HG03135 (cell line): ENCODE data around the gene DHDDS.
"Not testable (repeated sequence)": the region's sequence is repeated elsewhere in the genome, so short reads cannot be mapped to it uniquely, and the experiment has no call there.

ENCODE experiments used
- ATAC-seq: cut with Tn5 transposase; IDR thresholded peaks from one replicate; pipeline ENCODE4 v1.9.1; 2021; ENCODE audit warnings: mild to moderate bottlenecking, moderate library complexity; ENCODE audit not compliant: unreplicated experiment

Gene DHDDS

GRCh38 chr1:26431979-26432695 is at the start of gene DHDDS:
Gene DHDDS (plus strand): TSS chr1:26432321. CDS start chr1:26432946, 625 bp downstream.
- peak; percentile 88 for ATAC-seq

- no peak for ATAC-seq
These were observed 48.0 kb upstream of the DHDDS start for GRCh38 chr1:26384076-26384475.

GRCh38 chr1:26385063-26385462 is 47.1 kb upstream of the DHDDS start:
- ATAC-seq: not testable (repeated sequence)

GRCh38 chr1:26387447-26387846 is 44.7 kb upstream of the DHDDS start:
- no peak for ATAC-seq

GRCh38 chr1:26388791-26389445 is 43.2 kb upstream of the DHDDS start:
- no peak for ATAC-seq

GRCh38 chr1:26389604-26390247 is 42.4 kb upstream of the DHDDS start:
- no peak for ATAC-seq

- ATAC-seq: no peak
These were observed 40.7 kb upstream of the DHDDS start for GRCh38 chr1:26391450-26391849.

- no peak for ATAC-seq
These were observed 36.4 kb upstream of the DHDDS start for GRCh38 chr1:26395754-26396153.

- no peak for ATAC-seq
These were observed 33.1 kb upstream of the DHDDS start for GRCh38 chr1:26399034-26399433.

- no peak for ATAC-seq
These were observed 30.2 kb upstream of the DHDDS start for GRCh38 chr1:26401891-26402290.

- ATAC-seq: no peak
These were observed 28.5 kb upstream of the DHDDS start for GRCh38 chr1:26403656-26404055.

GRCh38 chr1:26404641-26405040 is 27.5 kb upstream of the DHDDS start:
- ATAC-seq: no peak

GRCh38 chr1:26405281-26405915 is 26.7 kb upstream of the DHDDS start:
- no peak for ATAC-seq

- no peak for ATAC-seq
These were observed 23.5 kb upstream of the DHDDS start for GRCh38 chr1:26408604-26409003.

- no peak for ATAC-seq
These were observed 22.8 kb upstream of the DHDDS start for GRCh38 chr1:26409191-26409807.

- ATAC-seq: no peak
These were observed 21.2 kb upstream of the DHDDS start, which contains the start of gene LIN28A for GRCh38 chr1:26410706-26411623. Gene LIN28A (plus strand): TSS chr1:26410817. CDS start chr1:26410892, 75 bp downstream.

- ATAC-seq: no peak
These were observed 20.5 kb upstream of the DHDDS start for GRCh38 chr1:26411624-26412074.

- ATAC-seq: no peak
These were observed 19.8 kb upstream of the DHDDS start for GRCh38 chr1:26412180-26412840.

GRCh38 chr1:26413031-26413430 is 19.1 kb upstream of the DHDDS start:
- no peak for ATAC-seq
